ENCODE results near the gene ZCCHC13.

DNA sequence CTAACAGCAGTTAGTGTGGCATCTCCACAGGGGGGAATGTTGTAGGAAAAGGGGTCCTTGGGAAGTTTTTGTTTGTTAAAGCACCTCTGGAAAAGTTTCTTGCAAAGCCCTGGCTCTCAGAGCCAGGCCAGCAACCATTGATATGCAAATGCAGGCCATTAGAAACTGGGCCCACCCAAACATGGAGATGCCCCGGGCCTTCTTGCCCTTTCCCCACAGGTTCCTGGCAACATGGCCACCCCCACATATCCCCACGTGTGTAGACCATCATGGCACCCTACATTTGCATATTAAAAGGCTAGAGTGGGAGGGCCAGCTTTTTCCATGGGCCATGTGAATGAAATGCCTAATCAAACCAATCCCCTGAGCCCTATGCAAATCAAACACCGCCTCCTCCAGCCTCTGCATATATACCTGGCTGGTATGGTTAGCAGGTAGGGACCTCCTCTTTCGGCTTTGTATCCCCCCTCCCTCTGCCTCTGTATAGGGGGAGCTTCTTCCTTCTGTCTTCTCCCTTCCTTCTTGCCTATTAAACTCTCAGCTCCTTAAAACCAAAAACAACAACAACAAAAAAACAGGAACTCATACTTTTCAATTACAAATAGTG lies 44.0 kb upstream of the ZCCHC13 start:
- TF ChIP-seq EP300 (IDR thresholded peaks at IDR 0.05) (no peak), CTCF (IDR thresholded peaks at IDR 0.05) (no peak), POLR2A (IDR thresholded peaks at IDR 0.05) (no peak)

All from tibial nerve (tissue), 4 donors.